PC-9 (cell line): Measurements from ENCODE around the gene FBLL1. TPM values are rescaled to one million over a fixed set of nuclear protein-coding genes. Genes with fewer than 3 reads are reported as not detected.

ENCODE experiments used
- BruUV-seq: library from RNA; stranded (reverse); fragments of 400-500 nt; replicated peaks from 2 replicates; lab custom pipeline; 2021; lab: Mats Ljungman, UMichigan
- CTCF ChIA-PET: fragments of 300-600 bp; sonication (Branson Sonifier 250); formaldehyde crosslinking; loops from one replicate; lab custom pipeline; 2022; ENCODE audit warnings: antibody characterized with exemption; lab: Charles Lee
- POLR2A ChIA-PET: fragments of 300-600 bp; sonication (Branson Sonifier 250); formaldehyde crosslinking; loops from one replicate; lab custom pipeline; 2022; ENCODE audit warnings: antibody characterized with exemption; ENCODE audit not compliant: unreplicated experiment; lab: Charles Lee
- DNase-seq, 2 experiments: peaks; one replicate each; pipeline versions ENCODE4 v3.0.0 to v3.0.0-alpha.2; 2015 to 2022; ENCODE audit warnings: mixed read lengths in 1 of 2
- H2AFZ ChIP-seq: fragments of 200-600 bp; sonication (generic); 2 replicates; pipeline ENCODE4 v1.8.1; 2017; ENCODE audit warnings: antibody characterized with exemption
- H3F3A ChIP-seq: fragments of 200-600 bp; sonication (generic); 2 replicates; pipeline ENCODE4 v1.8.1; 2017; ENCODE audit warnings: antibody characterized with exemption, mild to moderate bottlenecking, low read depth; ENCODE audit not compliant: insufficient read depth
- H3K27ac ChIP-seq: fragments of 200-600 bp; sonication (generic); 2 replicates; pipeline ENCODE4 v1.6.1; 2016; ENCODE audit warnings: mixed run types
- H3K27me3 ChIP-seq: fragments of 200-600 bp; sonication (generic); 2 replicates; pipeline ENCODE4 v1.6.1; 2016; ENCODE audit warnings: low read depth, mixed run types; ENCODE audit not compliant: insufficient read depth
- H3K36me3 ChIP-seq: fragments of 200-600 bp; sonication (generic); 2 replicates; pipeline ENCODE4 v1.6.1; 2016; ENCODE audit warnings: low read depth, mixed run types
- H3K4me1 ChIP-seq: fragments of 200-600 bp; sonication (generic); replicated peaks from 2 replicates; pipeline ENCODE4 v1.6.1; 2016; ENCODE audit warnings: mixed run types; ENCODE audit not compliant: insufficient read depth
- H3K4me2 ChIP-seq: fragments of 200-600 bp; sonication (generic); 2 replicates; pipeline ENCODE4 v1.6.1; 2017; ENCODE audit warnings: mixed run types
- H3K4me3 ChIP-seq: fragments of 200-600 bp; sonication (generic); 2 replicates; pipeline ENCODE4 v1.6.1; 2016; ENCODE audit warnings: mixed run types
- H3K79me2 ChIP-seq: fragments of 200-600 bp; sonication (generic); 2 replicates; pipeline ENCODE4 v1.6.1; 2017; ENCODE audit warnings: low read depth, mixed run types
- H3K9me2 ChIP-seq: fragments of 200-600 bp; sonication (generic); 2 replicates; pipeline ENCODE4 v1.8.1; 2017; ENCODE audit warnings: mild to moderate bottlenecking; ENCODE audit not compliant: insufficient read depth
- H3K9me3 ChIP-seq: fragments of 200-600 bp; sonication (generic); 2 replicates; pipeline ENCODE4 v1.8.1; 2016; ENCODE audit warnings: low read depth; ENCODE audit not compliant: insufficient read depth
- H4K20me1 ChIP-seq: fragments of 200-600 bp; sonication (generic); 2 replicates; pipeline ENCODE4 v1.8.1; 2017; ENCODE audit not compliant: insufficient read depth
- CTCF ChIP-seq: fragments of 200-600 bp; sonication (generic); conservative IDR thresholded peaks from 2 replicates; pipeline ENCODE4 v1.6.1; 2017; ENCODE audit warnings: mixed run types, antibody characterized with exemption, mild to moderate bottlenecking, moderate library complexity
- EZH2 ChIP-seq: fragments of 200-600 bp; sonication (generic); IDR thresholded peaks from 2 replicates; pipeline ENCODE4 v1.8.0; 2017; ENCODE audit warnings: antibody characterized with exemption, low read depth
- intact Hi-C: fragments of 100-400 bp; cut with micrococcal nuclease; formaldehyde crosslinking; loops from one replicate; pipeline ENCODE4 v1.10.0; 2022; ENCODE audit not compliant: unreplicated experiment
- total RNA-seq: library from RNA; stranded (reverse); gene quantifications from 2 replicates; pipeline ENCODE4 v1.2.3, GENCODE V29; 2021

FBLL1 gene
- total RNA-seq, 1 experiment from 2014 or later = not detected

GRCh38 chr5:168575391-168576372 lies 46.6 kb downstream of the FBLL1 start:
- H3K9me3 ChIP-seq = no peaks in the 10 kb centered on the region
- peak overlapping the region; percentile 24; the same call in 1 of the 2 replicates for H3K27ac ChIP-seq
- intact Hi-C loops = loop anchor here (5.0 to 10.0 kb wide), 2 partner anchors 91 to 308 kb away; partner anchors contain the start of gene RARS1
- peaks cover 26% of the 10 kb centered on the region for H3K4me1 ChIP-seq
- H3K4me3 ChIP-seq = no peak overlapping the region
- no peak overlapping the region for H2AFZ ChIP-seq
- H3K36me3 ChIP-seq = peaks cover 6% of the 10 kb centered on the region; the same call in 1 of the 2 replicates
- peaks cover 54% of the 10 kb centered on the region for H4K20me1 ChIP-seq
- H3K4me2 ChIP-seq = peak overlapping the region; percentile 32; the same call in 1 of the 2 replicates
- H3F3A ChIP-seq = no peaks in the 10 kb centered on the region
- no TSS peak for BruUV-seq
- H3K9me2 ChIP-seq = no peaks in the 10 kb centered on the region
- TF ChIP-seq EZH2 (no peak), CTCF (no peak)
- DNase-seq = no peak
- H3K27me3 ChIP-seq = no peaks in the 10 kb centered on the region
- POLR2A ChIA-PET = no interaction called here
- CTCF ChIA-PET = no interaction called here
- peaks cover 73% of the 10 kb centered on the region for H3K79me2 ChIP-seq

- H3K4me3 ChIP-seq = peak overlapping the region; percentile 99
- POLR2A ChIA-PET = no interaction called here
- TF ChIP-seq EZH2 = no peak
- TF ChIP-seq CTCF = no peak
- CTCF ChIA-PET = no interaction called here
- peak in 1 of 2 experiments; percentile 43 for DNase-seq
- no peaks in the 10 kb centered on the region for H3K27me3 ChIP-seq
- H3K9me3 ChIP-seq = no peaks in the 10 kb centered on the region
- H2AFZ ChIP-seq = 0 out of 2 replicates have a peak overlapping the region, but pooled peaks have one; percentile 76
- H3F3A ChIP-seq = no peaks in the 10 kb centered on the region
- peak overlapping the region; percentile 80; the same call in 1 of the 2 replicates for H3K27ac ChIP-seq
- peaks cover 40% of the 10 kb centered on the region for H4K20me1 ChIP-seq
- peaks cover 6% of the 10 kb centered on the region; the same call in 1 of the 2 replicates for H3K36me3 ChIP-seq
- H3K4me2 ChIP-seq = peak overlapping the region; percentile 98
- no peaks in the 10 kb centered on the region for H3K9me2 ChIP-seq
- intact Hi-C loops = loop anchor here (1.0 to 10.0 kb wide), 4 partner anchors 93 to 773 kb away; partner anchors contain the start of gene RARS1
- BruUV-seq = no TSS peak
- peaks cover 50% of the 10 kb centered on the region for H3K79me2 ChIP-seq
- H3K4me1 ChIP-seq = peaks cover 26% of the 10 kb centered on the region
Observed at GRCh38 chr5:168578006-168578405, 48.9 kb downstream of the FBLL1 start.
